Activated gamma-delta T cell treated with anti-CD3 and anti-CD28 coated beads, Interleukin-2, amount 50 U/mL, for 16 hours (primary cell): ENCODE data around the gene PRR30.

ENCODE experiments used
- DNase-seq: peaks from one replicate; pipeline ENCODE4 v3.0.0-alpha.2; 2020; ENCODE audit warnings: low read depth

PRR30 gene

GRCh38 chr2:27154488-27154887 is 15.3 kb upstream of the PRR30 start:
- DNase-seq = no peak

- DNase-seq = no peak
Measured at GRCh38 chr2:27152796-27153464, 13.7 kb upstream of the PRR30 start.

GRCh38 chr2:27152102-27152795 is 13.0 kb upstream of the PRR30 start:
- DNase-seq = no peak

- DNase-seq = no peak
Measured at GRCh38 chr2:27150639-27151230, 11.5 kb upstream of the PRR30 start.

GRCh38 chr2:27149570-27150405 is 10.6 kb upstream of the PRR30 start:
- DNase-seq = no peak

- no peak for DNase-seq
Measured at GRCh38 chr2:27148801-27149439, 9.7 kb upstream of the PRR30 start, which contains the start of gene TCF23. Gene TCF23, plus strand, starts transcription at chr2:27149004. Its CDS starts 130 bp downstream, at chr2:27149134.

GRCh38 chr2:27147935-27148334 is 8.7 kb upstream of the PRR30 start:
- DNase-seq = no peak

DNA sequence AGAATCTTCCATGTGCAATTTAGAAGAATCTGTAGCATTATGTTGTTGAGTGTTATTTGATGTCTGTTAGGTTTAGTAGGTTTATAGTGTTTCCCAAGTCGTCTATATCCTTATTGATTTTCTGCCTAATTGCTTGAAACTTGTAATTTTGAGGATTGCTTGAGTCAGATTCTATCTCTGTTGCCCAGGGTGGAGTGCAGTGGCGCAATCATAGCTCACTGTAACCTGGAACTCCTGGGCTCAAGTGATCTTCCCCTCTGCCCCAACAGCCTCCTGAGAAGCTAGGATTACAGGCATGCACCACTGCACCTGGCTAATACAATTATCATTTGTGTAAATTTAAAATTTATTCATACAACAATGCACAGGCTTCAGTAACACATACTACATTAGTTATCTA is 6.5 kb upstream of the PRR30 start:
- no peak for DNase-seq

GRCh38 chr2:27143285-27143684 is 4.1 kb upstream of the PRR30 start:
- DNase-seq = no peak

DNA sequence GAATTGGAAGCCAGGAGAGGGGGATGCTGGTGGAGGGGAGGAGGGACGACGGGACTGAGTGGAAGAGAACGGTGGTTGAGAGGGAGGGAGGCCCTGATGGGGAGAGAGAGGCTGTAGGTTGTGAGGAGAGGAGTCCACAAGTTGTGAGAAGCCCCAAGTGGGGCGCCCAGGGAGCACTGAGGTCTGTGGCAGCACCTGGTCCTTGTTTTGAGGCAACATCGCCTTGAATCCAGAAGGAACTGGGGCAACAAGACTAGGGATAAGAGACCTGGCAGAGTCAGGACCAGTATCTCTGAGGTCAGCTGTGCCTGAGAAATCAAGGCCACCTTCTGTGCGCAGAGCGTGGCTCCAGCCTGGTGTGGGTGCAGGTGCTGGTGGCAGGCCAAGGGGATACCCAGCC is 1.1 kb downstream of the PRR30 start:
- no peak for DNase-seq

- DNase-seq = no peak
Measured at GRCh38 chr2:27137322-27137935, 1.8 kb downstream of the PRR30 start.

DNA sequence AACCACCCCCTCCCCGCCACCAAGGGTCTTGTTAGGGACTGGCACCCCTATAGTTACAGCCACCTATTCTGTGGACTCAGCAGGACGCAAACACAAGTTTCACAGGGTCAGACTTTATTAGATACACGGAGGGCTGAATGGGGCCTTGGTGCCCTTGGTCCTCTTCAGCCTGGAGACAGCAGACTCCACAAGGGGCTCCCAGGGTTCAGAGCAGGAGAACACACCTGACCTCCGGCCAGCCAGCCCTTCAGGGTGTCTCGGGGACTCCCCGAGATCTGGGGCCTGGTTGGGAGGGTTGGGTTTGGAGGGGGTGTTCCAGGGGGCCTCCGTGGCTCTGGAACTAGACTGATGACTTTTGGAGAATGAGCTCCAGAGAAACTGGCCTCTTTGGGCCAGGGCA is 2.5 kb downstream of the PRR30 start:
- no peak for DNase-seq

DNA sequence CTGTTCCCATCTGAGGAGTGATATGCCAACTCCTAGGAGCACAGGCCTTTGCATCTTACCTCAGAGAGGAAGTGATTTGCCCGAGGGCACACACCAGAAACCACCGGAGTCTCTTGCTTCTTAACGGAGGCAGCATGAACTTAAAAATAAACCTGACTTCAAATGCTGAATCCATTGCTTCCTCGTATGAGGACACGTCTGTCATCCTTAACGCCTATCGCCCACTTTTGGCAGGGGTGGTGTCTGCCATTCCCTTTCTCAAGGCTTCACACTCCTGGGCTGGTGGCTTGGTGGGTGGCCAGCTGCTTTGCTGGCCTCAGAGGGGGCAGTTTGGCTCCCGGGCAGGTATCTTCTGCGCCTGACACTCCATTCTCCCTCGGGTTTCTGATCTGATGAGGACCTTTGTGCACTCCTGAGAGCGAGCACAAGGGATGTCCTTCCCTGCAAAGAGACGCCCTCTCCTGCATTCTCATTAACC is 3.7 kb downstream of the PRR30 start:
- no peak for DNase-seq

GRCh38 chr2:27134781-27135477 is 4.3 kb downstream of the PRR30 start:
- no peak for DNase-seq

- peak; percentile 98 for DNase-seq
Measured at GRCh38 chr2:27133905-27134780, 5.1 kb downstream of the PRR30 start, which contains the start of gene PREB. Gene PREB, minus strand, starts transcription at chr2:27134636. Its CDS starts 215 bp downstream, at chr2:27134421.

GRCh38 chr2:27133195-27133875 is 5.9 kb downstream of the PRR30 start:
- DNase-seq = no peak

- DNase-seq = no peak
Measured at GRCh38 chr2:27131429-27131828, 7.8 kb downstream of the PRR30 start.

DNA sequence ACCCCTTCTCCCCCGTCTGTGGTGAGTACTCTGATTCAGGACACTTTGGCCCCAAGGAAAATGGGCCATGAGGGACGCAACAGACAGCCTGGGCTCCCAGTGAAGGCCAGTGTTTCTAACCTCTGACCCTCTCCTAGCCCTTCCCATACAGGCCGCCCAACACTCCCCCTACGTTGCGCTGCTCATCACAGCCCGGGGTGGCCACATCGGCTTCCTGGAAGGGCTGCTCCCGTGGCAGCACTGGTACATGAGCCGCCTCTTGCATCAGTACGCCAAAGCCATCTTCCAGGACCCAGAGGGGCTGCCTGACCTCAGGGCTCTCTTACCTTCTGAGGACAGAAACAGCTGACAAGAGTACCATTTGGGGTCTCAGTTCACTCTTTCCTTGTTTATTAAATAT is 8.8 kb downstream of the PRR30 start:
- no peak for DNase-seq
